ENCODE measurements around the gene SLC38A5.

SLC38A5 gene

DNA sequence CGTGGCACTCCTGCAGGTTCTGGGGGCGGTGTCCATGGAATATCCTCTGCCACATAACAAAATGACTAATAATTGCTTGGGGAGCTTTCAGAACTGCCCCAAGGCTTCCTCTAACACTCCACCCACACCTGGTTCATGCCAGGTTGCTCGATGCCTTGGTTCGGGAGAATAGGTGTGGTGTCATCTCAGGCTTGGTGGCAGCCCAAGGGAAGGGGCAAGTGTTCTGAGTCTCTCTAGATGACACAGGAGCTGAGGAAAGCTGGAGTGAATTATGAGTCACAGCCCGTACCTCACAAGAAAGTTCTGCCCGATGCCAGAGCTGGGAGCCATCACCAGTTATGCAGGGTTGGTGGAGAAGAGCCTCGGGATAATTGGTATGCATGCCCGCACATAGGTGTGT, 20.6 kb upstream of the SLC38A5 start:
- DNase-seq: no peak

DNA sequence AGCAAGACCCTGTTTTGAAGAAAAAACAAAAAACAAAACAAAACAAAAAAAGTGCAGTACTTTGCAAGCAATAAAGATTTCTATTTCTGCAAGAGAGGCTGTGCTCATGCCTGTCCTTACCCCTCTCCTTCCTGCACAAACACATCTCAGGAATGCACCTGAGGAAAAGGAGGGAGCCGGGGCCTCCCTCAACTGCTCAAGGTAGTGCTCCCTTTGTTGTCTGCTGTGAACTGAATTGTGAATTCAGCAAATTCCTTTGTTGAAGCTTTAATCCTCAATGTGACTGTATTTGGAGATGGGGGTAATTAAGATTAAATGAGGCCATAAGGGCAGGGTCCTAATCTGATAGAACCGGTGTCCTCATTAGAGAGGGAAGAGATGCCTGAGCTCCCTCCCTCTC, 19.8 kb upstream of the SLC38A5 start:
- no peak for DNase-seq

DNA sequence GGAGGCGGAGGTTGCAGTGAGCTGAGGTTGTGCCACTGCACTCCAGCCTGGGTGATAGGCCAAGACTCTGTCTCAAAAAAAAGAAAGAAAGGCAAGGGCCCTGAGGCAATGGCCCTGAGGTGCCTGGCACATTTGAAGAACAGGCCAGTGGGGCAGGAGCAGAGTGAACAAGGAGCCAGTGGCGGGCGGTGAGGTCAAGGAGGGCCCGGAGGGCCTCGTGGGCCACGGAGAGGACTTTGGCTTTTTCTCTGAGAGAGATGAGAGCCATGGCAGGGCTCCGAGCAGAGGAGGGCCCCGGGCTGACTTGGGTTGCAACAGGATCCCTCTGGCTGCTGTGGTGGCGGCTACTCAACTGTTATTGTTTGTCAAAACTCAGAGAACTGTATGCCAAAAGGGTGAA, 19.2 kb upstream of the SLC38A5 start:
- DNase-seq: no peak

GRCh38 chrX:48488034-48488433, 18.0 kb upstream of the SLC38A5 start:
- no peak for DNase-seq

DNA sequence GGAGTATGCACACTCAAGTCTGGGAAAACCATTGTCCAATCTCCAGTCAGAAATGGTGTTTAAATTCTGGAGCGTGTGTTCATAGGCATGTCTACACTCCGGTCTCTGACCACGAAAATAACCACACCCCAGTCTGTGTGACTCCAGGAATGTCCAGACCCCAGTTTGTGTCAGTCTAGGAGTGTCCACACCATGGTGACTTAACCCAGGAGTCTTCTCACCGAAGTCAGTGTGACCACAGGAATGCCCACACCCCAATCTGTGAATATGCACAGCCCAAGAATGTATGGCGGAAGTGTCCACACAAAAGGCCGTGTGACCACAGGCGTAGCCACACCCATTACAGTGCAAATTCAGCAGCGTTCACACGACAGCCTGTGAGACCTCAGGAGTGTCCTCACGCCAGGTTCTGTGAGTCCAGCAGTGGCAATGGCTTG, 17.3 kb upstream of the SLC38A5 start:
- DNase-seq: no peak

GRCh38 chrX:48482526-48482925, 12.5 kb upstream of the SLC38A5 start:
- DNase-seq: no peak

- no peak for DNase-seq
Observed at GRCh38 chrX:48480583-48480982, 10.5 kb upstream of the SLC38A5 start.

GRCh38 chrX:48480142-48480541, 10.1 kb upstream of the SLC38A5 start:
- no peak for DNase-seq

GRCh38 chrX:48478806-48479205, 8.7 kb upstream of the SLC38A5 start:
- no peak for DNase-seq

GRCh38 chrX:48477960-48478755, 8.1 kb upstream of the SLC38A5 start:
- DNase-seq: no peak

DNA sequence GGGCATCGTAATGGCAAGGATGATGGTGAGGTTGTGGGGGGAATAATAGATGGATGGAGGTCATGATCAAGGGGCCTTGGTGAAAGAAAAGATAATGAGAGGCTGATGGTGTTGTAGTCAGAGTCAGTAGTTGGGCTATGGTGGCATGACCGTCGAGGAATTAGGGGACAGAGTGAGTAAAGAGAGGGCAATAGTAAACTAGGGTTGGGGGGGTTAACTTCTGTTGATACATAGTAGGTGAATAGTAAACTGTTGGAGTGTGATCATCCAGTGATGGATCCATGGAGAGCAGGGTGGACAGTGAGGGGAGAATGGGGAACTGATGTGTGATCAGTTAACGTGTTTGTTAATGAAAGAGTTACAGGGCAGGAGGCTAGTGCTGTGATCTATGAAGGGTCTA, 6.9 kb upstream of the SLC38A5 start:
- DNase-seq: no peak

DNA sequence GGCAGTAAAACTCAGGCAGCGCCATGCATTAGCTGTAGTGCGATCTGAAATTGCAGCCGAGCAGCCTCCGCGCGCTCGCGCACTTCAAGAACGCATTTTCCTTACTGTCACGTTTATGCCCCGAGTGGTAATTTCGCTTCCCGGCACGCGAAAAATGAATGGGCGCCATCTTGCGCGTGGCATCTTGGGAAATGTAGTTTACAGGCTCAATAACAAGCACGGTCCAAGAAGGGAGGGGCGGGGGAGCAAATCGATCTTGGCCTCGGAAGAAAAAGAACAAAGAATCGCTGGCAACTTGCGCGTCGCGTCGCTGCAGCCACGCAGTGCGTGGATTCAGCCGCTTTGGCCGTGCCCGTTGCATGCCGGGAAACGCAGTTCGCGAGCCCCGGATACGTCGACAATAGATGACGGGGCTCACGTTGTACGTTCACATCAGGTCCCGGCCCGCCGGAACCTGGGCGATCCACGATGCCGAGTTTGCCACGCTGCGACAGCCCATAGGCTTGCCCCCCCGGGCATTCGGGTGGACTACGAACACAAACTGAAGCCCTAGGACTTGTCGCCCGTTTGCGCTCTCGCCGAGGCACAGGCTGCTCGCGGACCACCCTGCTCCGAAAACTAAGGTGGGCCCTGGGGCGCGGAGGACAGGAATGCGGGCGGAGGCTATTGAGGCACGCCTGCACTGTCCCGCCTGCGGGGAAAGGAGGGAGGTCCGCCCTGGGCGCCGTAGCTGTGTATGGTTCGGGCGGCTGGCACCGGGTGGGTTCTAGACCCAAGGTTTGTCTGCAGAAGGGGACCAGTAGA, 5.9 kb upstream of the SLC38A5 start, which contains the start of gene FTSJ1:
Gene FTSJ1 (plus strand): TSS at position 426 of the 804 bp plus-strand sequence. CDS start 1,849 bp downstream, outside the sequence.
- peak; percentile 82 to 85 for DNase-seq

DNA sequence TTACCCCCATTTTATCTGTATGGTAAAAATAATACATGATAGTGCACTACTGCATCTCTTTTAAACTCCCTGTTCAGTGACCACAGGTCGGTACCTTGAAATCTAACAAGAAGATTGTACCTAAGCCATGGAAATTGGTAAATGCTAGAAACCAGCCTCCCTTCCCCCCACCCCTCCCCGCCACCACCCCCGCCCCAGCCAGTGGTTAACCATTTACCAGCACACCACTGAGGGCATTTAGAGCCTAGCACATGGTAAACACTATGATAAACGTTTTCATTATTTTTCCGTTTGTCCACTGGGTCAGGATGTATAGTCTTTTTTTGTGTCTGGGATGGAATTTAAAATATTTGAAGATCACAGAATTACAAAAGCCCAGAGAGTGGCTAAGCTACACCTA, 5.2 kb upstream of the SLC38A5 start:
- no peak for DNase-seq

GRCh38 chrX:48474581-48474980, 4.5 kb upstream of the SLC38A5 start:
- no peak for DNase-seq

- DNase-seq: no peak
Observed at GRCh38 chrX:48474127-48474526, 4.1 kb upstream of the SLC38A5 start.

DNA sequence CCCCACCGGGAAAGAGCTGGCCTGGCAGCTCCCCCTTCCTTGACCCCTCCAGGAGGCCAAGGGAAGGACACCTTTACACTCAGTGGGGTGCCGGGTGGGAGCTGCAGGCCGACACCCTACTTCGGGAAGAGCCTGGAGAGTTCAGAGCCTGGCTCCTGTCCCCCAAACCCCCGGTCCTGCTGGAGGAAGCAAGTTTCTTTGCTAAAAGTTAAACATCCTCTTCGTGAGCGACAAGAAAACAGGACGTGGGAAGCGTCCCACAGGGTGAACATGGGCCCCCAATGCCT, 3.6 kb upstream of the SLC38A5 start:
- no peak for DNase-seq

- DNase-seq: no peak
Observed at GRCh38 chrX:48472851-48473703, 3.0 kb upstream of the SLC38A5 start.

GRCh38 chrX:48472225-48472624, 2.2 kb upstream of the SLC38A5 start:
- DNase-seq: no peak

DNA sequence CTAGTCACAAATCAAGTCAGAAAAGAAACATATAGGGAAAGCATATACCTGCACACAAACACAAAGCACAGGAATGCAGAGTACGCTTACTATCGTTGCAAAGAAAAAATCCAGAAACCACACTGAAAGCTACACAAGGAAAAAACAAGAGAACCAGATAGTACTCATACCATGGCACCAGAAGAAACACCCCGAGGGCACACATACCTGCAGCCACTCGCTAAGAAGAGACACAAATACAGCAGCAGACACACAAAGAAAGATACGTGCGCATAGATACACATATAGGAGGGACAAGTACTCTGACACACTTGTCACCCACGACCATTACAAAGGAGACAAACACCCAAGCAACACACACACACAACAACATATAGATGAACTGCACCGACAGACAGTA, 1.4 kb upstream of the SLC38A5 start:
- DNase-seq: no peak

DNA sequence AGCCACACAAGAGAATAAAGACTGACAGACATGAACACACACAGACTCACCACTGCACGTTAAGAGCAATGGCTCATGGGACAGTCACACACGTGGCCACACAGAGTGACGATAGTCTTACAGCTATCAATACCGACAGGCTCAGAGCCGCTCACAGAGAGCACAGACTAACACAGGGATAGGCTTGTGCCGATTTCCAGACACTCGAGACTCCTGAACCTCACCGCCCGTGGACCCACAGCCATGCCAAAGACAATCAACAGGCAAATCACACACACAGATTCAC, 716 bp upstream of the SLC38A5 start:
- DNase-seq: no peak

- DNase-seq: no peak
Observed at GRCh38 chrX:48468693-48469691, 1.1 kb downstream of the SLC38A5 start.

DNA sequence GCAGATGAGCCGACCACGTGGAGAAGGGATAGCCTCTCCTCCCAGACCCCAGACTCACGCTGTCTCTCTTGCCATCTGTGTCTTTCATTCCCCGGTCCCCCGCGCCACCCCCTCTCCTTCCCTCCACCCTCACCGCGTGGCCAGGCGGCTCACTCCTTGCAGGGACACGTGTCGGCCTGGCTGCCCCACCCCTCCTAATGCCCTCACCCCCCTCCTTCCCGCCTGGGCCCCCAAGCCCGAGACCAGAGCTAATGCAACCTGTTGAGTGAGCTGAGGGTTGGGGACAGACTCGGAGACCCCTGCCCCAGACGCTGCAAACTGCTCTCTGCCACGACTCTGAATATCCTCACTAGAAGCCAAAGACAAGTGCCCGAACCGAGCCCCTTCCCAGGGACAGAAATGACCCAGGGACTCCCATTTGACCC, 1.8 kb downstream of the SLC38A5 start:
- DNase-seq: no peak

All from hippocampal formation (tissue), 2 donors.